ENCODE data around the gene HOMER3. TPM values are rescaled to one million over a fixed set of nuclear protein-coding genes. Genes with fewer than 3 reads are reported as not detected.

Gene HOMER3
- total RNA-seq, 1 donor from 2014 or later: 30.9 TPM

- no peak overlapping the region for H3K4me3 ChIP-seq
- intact Hi-C loops (cut with DNase I): no loop called here
Measured at GRCh38 chr19:18933297-18933696, 7.7 kb downstream of the HOMER3 start.

DNA sequence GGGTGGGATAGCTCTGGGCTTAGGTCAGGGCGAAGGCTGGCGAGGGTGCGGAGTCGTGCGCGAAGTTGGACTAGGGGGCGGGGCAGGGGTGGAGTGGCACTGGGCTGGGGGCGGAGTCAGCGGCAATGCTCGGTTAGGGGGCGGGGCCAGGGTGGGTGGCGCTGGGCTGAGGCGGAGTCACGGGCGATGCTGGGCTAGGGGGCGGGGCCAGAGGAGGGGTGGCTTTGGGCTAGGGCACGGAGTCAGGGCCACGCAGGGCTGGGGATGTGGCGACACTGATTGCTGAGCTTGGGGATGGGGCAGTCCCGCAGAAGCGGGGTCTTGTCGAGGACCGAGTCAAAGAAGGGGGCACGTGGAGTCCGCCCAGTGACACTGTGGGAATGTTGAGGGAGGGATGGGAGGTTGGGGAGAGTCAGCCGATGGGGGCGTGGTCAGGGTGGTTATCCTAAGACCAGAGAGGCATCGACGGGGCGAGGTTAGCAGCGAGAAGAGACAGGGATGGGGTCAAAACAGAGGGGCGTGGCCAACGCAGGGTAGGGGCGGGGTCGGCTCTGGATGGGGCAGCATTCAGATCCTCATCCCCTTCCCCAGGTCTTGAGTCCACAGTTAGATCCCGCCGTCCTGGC, 8.7 kb downstream of the HOMER3 start:
- H3K4me1 ChIP-seq: no peaks in the 10 kb centered on the region
- no peak for DNase-seq (ENCODE audit: extremely low spot score in 2 of 2)
- no peak overlapping the region for H3K27ac ChIP-seq
- TF ChIP-seq, protein P1, sequence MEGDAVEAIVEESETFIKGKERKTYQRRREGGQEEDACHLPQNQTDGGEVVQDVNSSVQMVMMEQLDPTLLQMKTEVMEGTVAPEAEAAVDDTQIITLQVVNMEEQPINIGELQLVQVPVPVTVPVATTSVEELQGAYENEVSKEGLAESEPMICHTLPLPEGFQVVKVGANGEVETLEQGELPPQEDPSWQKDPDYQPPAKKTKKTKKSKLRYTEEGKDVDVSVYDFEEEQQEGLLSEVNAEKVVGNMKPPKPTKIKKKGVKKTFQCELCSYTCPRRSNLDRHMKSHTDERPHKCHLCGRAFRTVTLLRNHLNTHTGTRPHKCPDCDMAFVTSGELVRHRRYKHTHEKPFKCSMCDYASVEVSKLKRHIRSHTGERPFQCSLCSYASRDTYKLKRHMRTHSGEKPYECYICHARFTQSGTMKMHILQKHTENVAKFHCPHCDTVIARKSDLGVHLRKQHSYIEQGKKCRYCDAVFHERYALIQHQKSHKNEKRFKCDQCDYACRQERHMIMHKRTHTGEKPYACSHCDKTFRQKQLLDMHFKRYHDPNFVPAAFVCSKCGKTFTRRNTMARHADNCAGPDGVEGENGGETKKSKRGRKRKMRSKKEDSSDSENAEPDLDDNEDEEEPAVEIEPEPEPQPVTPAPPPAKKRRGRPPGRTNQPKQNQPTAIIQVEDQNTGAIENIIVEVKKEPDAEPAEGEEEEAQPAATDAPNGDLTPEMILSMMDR (IDR thresholded peaks at IDR 0.05): no peak
- no peak for TF ChIP-seq POLR2A (IDR thresholded peaks at IDR 0.05)
- TF ChIP-seq POLR2AphosphoS5 (IDR thresholded peaks at IDR 0.05; ENCODE audit: insufficient read depth in 1 of 2, low read depth in 1 of 2): no peak
- no peak overlapping the region for H3K4me3 ChIP-seq
- intact Hi-C loops (cut with DNase I): no loop called here
- peaks cover 0 to 26% of the 10 kb centered on the region in 2 donors for H3K36me3 ChIP-seq
- no peaks in the 10 kb centered on the region for H3K27me3 ChIP-seq
- H3K9me3 ChIP-seq: no peaks in the 10 kb centered on the region

More at GRCh38 chr19:18933297-18933696, 7.7 kb downstream of the HOMER3 start:
- no peaks in the 10 kb centered on the region for H3K4me1 ChIP-seq
- peaks cover 0 to 20% of the 10 kb centered on the region in 2 donors for H3K36me3 ChIP-seq
- no peak for DNase-seq (ENCODE audit: extremely low spot score in 2 of 2)
- no peak overlapping the region for H3K27ac ChIP-seq
- H3K27me3 ChIP-seq: no peaks in the 10 kb centered on the region
- TF ChIP-seq POLR2A (IDR thresholded peaks at IDR 0.05) (no peak), POLR2AphosphoS5 (IDR thresholded peaks at IDR 0.05; ENCODE audit: insufficient read depth in 1 of 2, low read depth in 1 of 2) (no peak)
- TF ChIP-seq, protein P1 (IDR thresholded peaks at IDR 0.05): no peak
- H3K9me3 ChIP-seq: no peaks in the 10 kb centered on the region

GRCh38 chr19:18931316-18932162, 9.5 kb downstream of the HOMER3 start:
- H3K9me3 ChIP-seq: no peaks in the 10 kb centered on the region
- H3K36me3 ChIP-seq: peaks cover 0 to 32% of the 10 kb centered on the region in 2 donors
- no peaks in the 10 kb centered on the region for H3K4me1 ChIP-seq
- H3K27me3 ChIP-seq: no peaks in the 10 kb centered on the region
- no peak overlapping the region for H3K4me3 ChIP-seq
- TF ChIP-seq, protein P1 (IDR thresholded peaks at IDR 0.05): no peak
- TF ChIP-seq POLR2AphosphoS5 (IDR thresholded peaks at IDR 0.05; ENCODE audit: insufficient read depth in 1 of 2, low read depth in 1 of 2) (no peak), POLR2A (IDR thresholded peaks at IDR 0.05) (no peak)
- H3K27ac ChIP-seq: no peak overlapping the region
- DNase-seq (ENCODE audit: extremely low spot score in 2 of 2): no peak
- intact Hi-C loops (cut with DNase I): no loop called here

DNA sequence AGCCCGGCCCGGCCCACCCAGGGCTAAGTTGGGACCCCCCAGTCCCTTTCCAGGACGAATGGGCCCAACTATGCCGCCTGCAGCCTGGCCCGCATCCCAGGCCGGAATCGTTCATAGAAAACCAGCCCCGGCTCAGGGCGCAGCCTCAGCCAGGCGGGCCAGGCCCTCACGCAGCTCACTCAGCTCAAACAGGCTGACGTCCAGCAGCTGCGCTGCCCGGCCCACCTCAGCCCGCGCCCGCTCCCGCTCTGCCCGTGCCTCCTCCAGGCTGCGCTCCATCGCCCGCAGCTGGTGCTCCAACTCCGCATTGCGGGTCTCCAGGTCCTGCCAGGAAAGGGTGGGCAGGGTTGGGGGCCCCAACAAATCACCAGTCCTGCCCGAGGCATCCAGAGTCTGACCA, 11.7 kb downstream of the HOMER3 start:
- intact Hi-C loops (cut with DNase I): no loop called here
- H3K27me3 ChIP-seq: no peaks in the 10 kb centered on the region

More for the DNA sequence above, 11.7 kb downstream of the HOMER3 start:
- H3K4me3 ChIP-seq: no peak overlapping the region
- H3K27ac ChIP-seq: no peak overlapping the region
- TF ChIP-seq POLR2AphosphoS5 (IDR thresholded peaks at IDR 0.05; ENCODE audit: insufficient read depth in 1 of 2, low read depth in 1 of 2): no peak
- TF ChIP-seq, protein P1 (IDR thresholded peaks at IDR 0.05): no peak
- TF ChIP-seq POLR2A (IDR thresholded peaks at IDR 0.05): no peak
- no peak for DNase-seq (ENCODE audit: extremely low spot score in 2 of 2)
- H3K9me3 ChIP-seq: no peaks in the 10 kb centered on the region
- H3K4me1 ChIP-seq: no peaks in the 10 kb centered on the region
- H3K36me3 ChIP-seq: peaks cover 0 to 54% of the 10 kb centered on the region in 2 donors

Measured in vagina (tissue), 2 donors.